ENCODE data around the gene PTPN2.
"Not testable (repeated sequence)": the region's sequence is repeated elsewhere in the genome, so short reads cannot be mapped to it uniquely, and the experiment has no call there.

Gene PTPN2

DNA sequence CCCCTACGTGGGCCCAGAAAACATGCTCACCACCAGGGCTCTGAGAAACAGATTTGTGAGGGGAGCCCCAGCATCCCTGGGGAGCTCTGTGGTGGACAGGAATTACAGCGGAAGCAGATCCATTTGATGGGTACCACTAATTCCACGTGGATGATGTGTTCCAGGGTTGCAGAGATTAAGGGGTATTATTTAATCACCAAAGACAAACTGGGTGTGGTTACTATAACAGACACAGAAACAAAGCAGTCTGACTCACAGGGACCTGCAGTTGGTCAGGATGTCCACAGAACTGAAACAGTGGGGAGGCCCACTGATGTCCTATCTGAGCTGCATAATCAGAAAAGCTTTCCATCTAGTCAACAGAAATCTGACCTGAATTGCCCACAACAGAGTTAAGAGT is 115.4 kb downstream of the PTPN2 start:
- CTCF ChIA-PET, result interaction anchor here (0.6 kb wide), 1 partner anchor 25 kb away, joined by 3 read pairs; no protein-coding TSS in a partner anchor

DNA sequence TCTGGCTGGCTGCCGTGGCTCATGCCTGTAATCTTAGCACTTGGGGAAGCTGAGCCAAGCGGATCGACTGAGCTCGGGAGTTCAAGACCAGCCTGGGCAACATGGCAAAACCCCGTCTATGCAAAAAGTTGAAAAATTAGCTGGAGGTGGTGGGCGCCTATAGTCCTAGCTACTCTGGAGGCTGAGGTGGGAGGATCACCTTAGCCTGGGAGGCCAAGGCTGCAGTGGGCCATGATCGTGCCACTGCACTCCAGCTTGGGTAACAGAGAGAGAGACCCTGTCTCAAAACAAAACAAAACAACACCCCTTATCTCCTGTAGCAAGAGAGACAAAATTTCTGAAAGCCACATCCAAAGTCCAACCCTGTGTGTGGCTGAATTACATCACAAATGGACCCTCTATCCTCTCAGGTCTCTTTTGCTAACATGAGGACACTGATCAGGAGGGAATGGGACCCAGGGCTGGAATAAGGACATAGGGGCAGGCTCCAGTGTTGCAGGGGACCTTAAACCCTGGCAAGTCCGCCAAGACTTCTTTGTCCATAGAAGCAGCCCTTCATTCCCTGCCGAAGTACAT is 116.4 kb downstream of the PTPN2 start:
- POLR2A ChIA-PET (ENCODE audit: low non-redundant PET), result no interaction called here
- no peak for DNase-seq (ENCODE audit: low spot score)
- TF ChIP-seq, protein P1, sequence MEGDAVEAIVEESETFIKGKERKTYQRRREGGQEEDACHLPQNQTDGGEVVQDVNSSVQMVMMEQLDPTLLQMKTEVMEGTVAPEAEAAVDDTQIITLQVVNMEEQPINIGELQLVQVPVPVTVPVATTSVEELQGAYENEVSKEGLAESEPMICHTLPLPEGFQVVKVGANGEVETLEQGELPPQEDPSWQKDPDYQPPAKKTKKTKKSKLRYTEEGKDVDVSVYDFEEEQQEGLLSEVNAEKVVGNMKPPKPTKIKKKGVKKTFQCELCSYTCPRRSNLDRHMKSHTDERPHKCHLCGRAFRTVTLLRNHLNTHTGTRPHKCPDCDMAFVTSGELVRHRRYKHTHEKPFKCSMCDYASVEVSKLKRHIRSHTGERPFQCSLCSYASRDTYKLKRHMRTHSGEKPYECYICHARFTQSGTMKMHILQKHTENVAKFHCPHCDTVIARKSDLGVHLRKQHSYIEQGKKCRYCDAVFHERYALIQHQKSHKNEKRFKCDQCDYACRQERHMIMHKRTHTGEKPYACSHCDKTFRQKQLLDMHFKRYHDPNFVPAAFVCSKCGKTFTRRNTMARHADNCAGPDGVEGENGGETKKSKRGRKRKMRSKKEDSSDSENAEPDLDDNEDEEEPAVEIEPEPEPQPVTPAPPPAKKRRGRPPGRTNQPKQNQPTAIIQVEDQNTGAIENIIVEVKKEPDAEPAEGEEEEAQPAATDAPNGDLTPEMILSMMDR (conservative IDR thresholded peaks at IDR 0.05; ENCODE audit: low read depth), result no peak
- no peak overlapping the region for H3K27ac ChIP-seq
- CTCF ChIA-PET, result interaction anchor here (0.9 to 3.3 kb wide), 2 partner anchors 126 to 167 kb away, joined by 5 to 17 read pairs; no protein-coding TSS in a partner anchor

More for the DNA sequence above, 115.4 kb downstream of the PTPN2 start:
- peak; percentile 26 for DNase-seq (ENCODE audit: low spot score)
- TF ChIP-seq, protein P1 (conservative IDR thresholded peaks at IDR 0.05; ENCODE audit: low read depth), result no peak
- POLR2A ChIA-PET (ENCODE audit: low non-redundant PET), result no interaction called here
- no peak overlapping the region for H3K27ac ChIP-seq

DNA sequence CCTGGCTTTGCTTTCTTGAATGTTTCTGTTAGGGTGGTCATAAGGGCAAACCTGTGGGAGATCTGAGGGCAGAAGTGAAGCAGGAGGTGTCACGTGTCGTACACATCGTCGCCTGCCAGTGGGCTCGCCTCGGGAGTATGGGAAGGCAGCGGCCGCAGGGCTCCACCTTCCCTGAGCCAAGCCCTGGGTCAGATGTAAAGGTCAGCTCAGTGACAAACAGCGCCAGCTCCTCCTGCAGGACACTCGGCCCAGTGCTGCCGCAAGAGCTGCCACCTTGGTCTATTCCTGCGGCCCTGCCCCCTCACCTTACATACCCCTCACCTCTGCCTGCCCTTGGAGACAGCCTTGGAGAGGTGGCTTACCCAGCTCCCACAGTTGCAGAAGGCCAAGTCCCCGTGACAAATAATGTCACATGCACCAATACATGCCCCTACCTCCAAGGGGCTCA is 117.0 kb downstream of the PTPN2 start:
- ChIA-PET CTCF (interaction anchor here (0.9 to 3.3 kb wide), 2 partner anchors 126 to 168 kb away, joined by 5 to 17 read pairs; no protein-coding TSS in a partner anchor), POLR2A (ENCODE audit: low non-redundant PET) (no interaction called here)
- no peak for DNase-seq (ENCODE audit: low spot score)
- H3K27ac ChIP-seq, result no peak overlapping the region
- TF ChIP-seq, protein P1 (conservative IDR thresholded peaks at IDR 0.05; ENCODE audit: low read depth), result no peak

DNA sequence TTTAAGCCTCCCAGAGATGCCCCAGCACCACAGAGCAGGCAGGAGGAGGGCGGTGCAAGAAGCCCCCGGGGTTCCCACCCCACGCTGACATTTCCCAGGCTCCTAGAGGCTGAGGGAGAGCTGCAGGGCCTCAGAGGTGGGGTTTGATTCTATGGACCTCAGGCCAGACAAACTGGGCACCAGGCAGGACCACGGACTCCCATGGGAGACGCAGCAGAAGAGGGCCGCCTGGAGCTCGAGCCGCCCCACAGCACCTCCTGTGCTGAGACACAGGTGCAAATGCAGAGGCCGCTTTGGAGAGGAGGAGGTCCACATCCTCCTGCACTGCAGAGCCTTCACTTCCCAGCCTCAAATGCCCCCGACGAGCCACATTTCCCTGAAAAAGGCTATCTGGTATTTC is 118.5 kb downstream of the PTPN2 start:
- ChIA-PET CTCF (interaction anchor here (0.7 to 3.3 kb wide), 2 partner anchors 169 to 172 kb away, joined by 3 to 17 read pairs; no protein-coding TSS in a partner anchor), POLR2A (ENCODE audit: low non-redundant PET) (no interaction called here)
- TF ChIP-seq, protein P1 (conservative IDR thresholded peaks at IDR 0.05; ENCODE audit: low read depth), result no peak
- no peak overlapping the region for H3K27ac ChIP-seq
- no peak for DNase-seq (ENCODE audit: low spot score)

DNA sequence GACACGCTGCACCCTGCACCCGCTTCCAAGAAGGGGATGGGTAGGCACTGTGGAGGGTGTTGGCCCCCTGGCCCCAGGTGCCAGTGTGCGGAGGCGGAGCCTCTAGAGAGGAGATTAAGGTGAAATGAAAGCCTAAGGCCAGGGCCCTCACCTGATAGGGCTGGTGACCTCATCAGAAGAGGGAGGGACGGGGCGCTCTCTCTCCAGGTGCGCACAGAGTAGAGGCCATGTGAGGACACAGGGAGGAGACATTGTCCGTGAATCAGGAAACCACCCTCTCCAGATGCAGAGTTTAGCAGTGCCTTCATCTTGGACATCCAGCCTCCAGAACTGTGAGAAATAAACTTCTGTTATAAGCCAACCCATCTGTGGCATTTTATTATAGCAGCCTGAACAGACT is 118.9 kb downstream of the PTPN2 start:
- CTCF ChIA-PET, result interaction anchor here (3.3 kb wide), 1 partner anchor 170 kb away, joined by 17 read pairs; no protein-coding TSS in a partner anchor
- POLR2A ChIA-PET (ENCODE audit: low non-redundant PET), result no interaction called here
- TF ChIP-seq, protein P1 (conservative IDR thresholded peaks at IDR 0.05; ENCODE audit: low read depth), result no peak
- peak; percentile 84 for DNase-seq (ENCODE audit: low spot score)
- no peak overlapping the region for H3K27ac ChIP-seq

DNA sequence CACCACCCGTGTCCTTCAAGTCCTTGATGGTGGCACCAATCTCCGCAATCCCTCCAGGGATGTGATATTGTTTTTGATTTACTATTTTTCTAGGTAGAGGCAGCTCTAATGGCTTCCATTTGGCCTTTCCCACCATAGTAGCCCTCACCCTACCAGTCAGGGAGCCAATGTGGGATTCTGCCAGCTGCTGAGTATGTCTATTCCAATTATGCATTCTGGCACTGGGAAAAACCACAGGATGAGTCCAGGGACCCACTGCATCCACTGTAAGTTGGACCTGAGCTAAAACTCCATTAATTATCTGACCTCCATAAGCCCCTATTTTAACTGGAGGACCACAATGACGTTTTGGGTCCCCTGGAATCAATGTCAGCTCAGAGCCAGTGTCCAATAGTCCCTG is 125.5 kb downstream of the PTPN2 start:
- POLR2A ChIA-PET (ENCODE audit: low non-redundant PET); DNase-seq (ENCODE audit: low spot score); H3K27ac ChIP-seq; CTCF ChIA-PET: not testable (repeated sequence)

DNA sequence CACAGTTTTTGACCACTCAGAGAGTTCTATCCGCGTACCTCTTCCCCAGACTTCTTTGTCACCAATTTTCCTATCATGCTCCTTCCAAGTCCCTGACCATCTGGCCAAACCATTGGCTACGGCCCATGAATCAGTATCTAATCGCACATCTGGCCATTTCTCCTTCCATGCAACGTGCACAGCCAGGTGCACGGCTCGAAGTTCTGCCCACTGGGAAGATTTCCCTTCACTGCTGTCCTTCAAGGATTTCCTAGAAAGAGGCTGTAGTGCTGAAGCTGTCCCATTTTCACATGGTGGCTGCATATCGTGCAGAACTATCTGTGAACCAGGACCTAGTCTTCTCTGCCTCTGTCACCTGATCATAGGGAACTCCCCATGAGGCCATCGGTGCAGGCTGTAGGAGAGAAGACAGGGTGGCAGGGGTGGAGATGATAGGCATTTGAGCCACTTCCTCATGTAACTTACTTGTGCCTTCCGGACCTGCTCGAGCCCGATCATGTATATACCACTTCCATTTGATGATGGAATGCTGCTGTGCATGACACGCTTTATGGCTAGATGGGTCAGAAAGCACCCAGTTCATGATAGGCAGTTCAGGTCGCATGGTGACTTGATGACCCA is 127.3 kb downstream of the PTPN2 start:
- H3K27ac ChIP-seq; POLR2A ChIA-PET (ENCODE audit: low non-redundant PET); CTCF ChIA-PET; DNase-seq (ENCODE audit: low spot score): not testable (repeated sequence)

DNA sequence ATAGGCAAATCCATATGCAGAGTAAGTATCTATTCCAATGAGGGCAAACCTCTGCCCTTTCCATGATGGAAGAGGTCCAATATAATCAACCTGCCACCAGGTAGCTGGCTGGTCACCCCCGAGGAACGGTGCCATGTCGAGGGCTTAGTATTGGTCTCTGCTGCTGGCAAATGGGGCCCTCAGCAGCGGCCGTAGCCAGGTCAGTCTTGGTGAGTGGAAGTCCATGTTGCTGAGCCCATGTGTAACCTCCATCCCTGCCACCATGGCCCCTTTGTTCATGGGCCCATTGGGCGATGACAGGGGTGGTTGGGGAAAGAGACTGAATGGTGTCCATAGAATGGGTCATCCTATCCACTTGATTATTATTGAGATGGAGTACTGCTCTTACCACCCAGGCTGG is 128.4 kb downstream of the PTPN2 start:
- POLR2A ChIA-PET (ENCODE audit: low non-redundant PET); DNase-seq (ENCODE audit: low spot score); H3K27ac ChIP-seq: not testable (repeated sequence)
- CTCF ChIA-PET, result interaction anchor here (0.7 kb wide), 1 partner anchor 664 kb away, joined by 3 read pairs; no protein-coding TSS in a partner anchor
